Esophagus squamous epithelium (tissue), 4 donors: ENCODE results near the gene DLEC1.

Source experiments
- CTCF ChIP-seq, 6 experiments: fragments of 450-650 bp in 4 of 6; fragments of 200-600 bp in 2 of 6; sonication (generic) in 2 of 6; IDR thresholded peaks; one replicate each; pipeline ENCODE4 v1.5.1; 2016 to 2019; ENCODE audit warnings: antibody characterized with exemption in 6 of 6, mild to moderate bottlenecking in 4 of 6, moderate library complexity in 4 of 6
- POLR2A ChIP-seq, 4 donors: fragments of 450-650 bp; IDR thresholded peaks; one replicate each; pipeline ENCODE4 v1.6.1; 2017; ENCODE audit warnings: antibody characterized with exemption in 4 of 4, mild to moderate bottlenecking in 4 of 4, moderate library complexity in 3 of 4

GRCh38 chr3:38168151-38169026 is 129.4 kb downstream of the DLEC1 start:
- TF ChIP-seq CTCF (IDR thresholded peaks at IDR 0.05) = no peak
- TF ChIP-seq POLR2A (IDR thresholded peaks at IDR 0.05) = no peak
